MM.1S (cell line): Measurements from ENCODE around the gene TXNDC11.

Experiments used
- DNase-seq: peaks from one replicate; pipeline ENCODE4 v3.0.0-alpha.2; 2015
- H2AFZ ChIP-seq: fragments of 300-600 bp; sonication (generic); 2 replicates; pipeline ENCODE4 v1.6.0; 2016; ENCODE audit warnings: antibody characterized with exemption, low read length
- H3F3A ChIP-seq: fragments of 300-600 bp; sonication (generic); 2 replicates; pipeline ENCODE4 v1.6.1; 2016; ENCODE audit warnings: mild to moderate bottlenecking, antibody characterized with exemption, low read length, moderate library complexity, mixed read lengths; ENCODE audit not compliant: insufficient read depth
- H3K27ac ChIP-seq: fragments of 300-600 bp; sonication (generic); 2 replicates; pipeline ENCODE4 v1.5.1; 2016; ENCODE audit warnings: mild to moderate bottlenecking, low read length
- H3K27me3 ChIP-seq: fragments of 300-600 bp; sonication (generic); replicated peaks from 2 replicates; pipeline ENCODE4 v1.6.0; 2016; ENCODE audit warnings: low read length; ENCODE audit not compliant: insufficient read depth
- H3K36me3 ChIP-seq: fragments of 300-600 bp; sonication (generic); replicated peaks from 2 replicates; pipeline ENCODE4 v1.6.1; 2016; ENCODE audit warnings: mild to moderate bottlenecking, low read length, mixed read lengths; ENCODE audit not compliant: insufficient read depth
- H3K4me1 ChIP-seq: fragments of 300-600 bp; sonication (generic); 2 replicates; pipeline ENCODE4 v1.6.1; 2016; ENCODE audit warnings: low read length, mixed read lengths
- H3K4me2 ChIP-seq: fragments of 300-600 bp; sonication (generic); 2 replicates; pipeline ENCODE4 v1.6.0; 2016; ENCODE audit warnings: low read depth, low read length
- H3K4me3 ChIP-seq: fragments of 300-600 bp; sonication (generic); 2 replicates; pipeline ENCODE4 v1.5.1; 2016; ENCODE audit warnings: low read length, mixed read lengths
- H3K79me2 ChIP-seq: fragments of 300-600 bp; sonication (generic); 2 replicates; pipeline ENCODE4 v1.6.1; 2016; ENCODE audit warnings: mixed run types, low read length, mixed read lengths
- H3K9ac ChIP-seq: fragments of 300-600 bp; sonication (generic); 2 replicates; pipeline ENCODE4 v1.6.1; 2016; ENCODE audit warnings: low read length, mixed read lengths
- H3K9me2 ChIP-seq: fragments of 300-600 bp; sonication (generic); replicated peaks from 2 replicates; pipeline ENCODE4 v1.6.1; 2016; ENCODE audit warnings: mild to moderate bottlenecking, low read length, mixed read lengths; ENCODE audit not compliant: insufficient read depth
- H3K9me3 ChIP-seq: fragments of 300-600 bp; sonication (generic); replicated peaks from 2 replicates; pipeline ENCODE4 v1.6.1; 2016; ENCODE audit warnings: mild to moderate bottlenecking, low read length, mixed read lengths; ENCODE audit not compliant: insufficient read depth
- H4K20me1 ChIP-seq: fragments of 300-600 bp; sonication (generic); 2 replicates; pipeline ENCODE4 v1.6.1; 2016; ENCODE audit warnings: mild to moderate bottlenecking, low read length, moderate library complexity, mixed read lengths; ENCODE audit not compliant: insufficient read depth
- EZH2 ChIP-seq: fragments of 300-600 bp; sonication (generic); optimal IDR thresholded peaks from 2 replicates; pipeline ENCODE3; 2017; ENCODE audit warnings: low read depth, mild to moderate bottlenecking, antibody characterized with exemption, low read length, mixed read lengths
- EZH2phosphoT487 ChIP-seq: fragments of 300-600 bp; sonication (generic); IDR thresholded peaks from 2 replicates; pipeline ENCODE4 v1.6.1; 2018; ENCODE audit warnings: antibody characterized with exemption, low read length
- TF ChIP-seq, protein P1 (sequence below): fragments of 300-600 bp; sonication (generic); IDR thresholded peaks from 2 replicates; pipeline ENCODE4 v1.5.1; 2016; ENCODE audit warnings: antibody characterized with exemption, low read length, mixed read lengths

TXNDC11 gene

DNA sequence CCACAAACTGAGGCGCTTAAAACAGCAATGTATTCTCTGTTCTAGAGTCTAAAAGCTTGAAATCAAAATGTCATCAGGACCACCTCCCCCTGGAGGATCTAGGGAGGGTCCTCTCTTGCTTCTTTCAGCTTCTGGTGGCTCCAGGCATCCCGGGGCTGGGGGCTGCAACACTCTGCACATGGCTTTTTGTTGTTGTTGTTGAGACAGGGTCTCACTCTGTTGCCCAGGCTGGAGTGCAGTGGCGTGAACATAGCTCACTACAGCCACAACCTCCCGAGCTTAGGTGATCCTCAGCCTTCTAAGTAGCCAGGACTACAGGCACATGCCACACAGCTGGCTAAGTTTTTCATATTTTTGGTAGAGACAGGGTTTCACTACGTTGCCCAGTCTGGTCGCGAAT is 111.4 kb downstream of the TXNDC11 start:
- no peaks in the 10 kb centered on the region for H3K27me3 ChIP-seq
- no peaks in the 10 kb centered on the region for H3K9me3 ChIP-seq
- no peaks in the 10 kb centered on the region for H3K79me2 ChIP-seq
- no peaks in the 10 kb centered on the region for H3K9me2 ChIP-seq
- H3K27ac ChIP-seq: no peak overlapping the region
- no peaks in the 10 kb centered on the region for H4K20me1 ChIP-seq
- TF ChIP-seq EZH2phosphoT487: no peak
- TF ChIP-seq EZH2: no peak
- TF ChIP-seq, protein P1, sequence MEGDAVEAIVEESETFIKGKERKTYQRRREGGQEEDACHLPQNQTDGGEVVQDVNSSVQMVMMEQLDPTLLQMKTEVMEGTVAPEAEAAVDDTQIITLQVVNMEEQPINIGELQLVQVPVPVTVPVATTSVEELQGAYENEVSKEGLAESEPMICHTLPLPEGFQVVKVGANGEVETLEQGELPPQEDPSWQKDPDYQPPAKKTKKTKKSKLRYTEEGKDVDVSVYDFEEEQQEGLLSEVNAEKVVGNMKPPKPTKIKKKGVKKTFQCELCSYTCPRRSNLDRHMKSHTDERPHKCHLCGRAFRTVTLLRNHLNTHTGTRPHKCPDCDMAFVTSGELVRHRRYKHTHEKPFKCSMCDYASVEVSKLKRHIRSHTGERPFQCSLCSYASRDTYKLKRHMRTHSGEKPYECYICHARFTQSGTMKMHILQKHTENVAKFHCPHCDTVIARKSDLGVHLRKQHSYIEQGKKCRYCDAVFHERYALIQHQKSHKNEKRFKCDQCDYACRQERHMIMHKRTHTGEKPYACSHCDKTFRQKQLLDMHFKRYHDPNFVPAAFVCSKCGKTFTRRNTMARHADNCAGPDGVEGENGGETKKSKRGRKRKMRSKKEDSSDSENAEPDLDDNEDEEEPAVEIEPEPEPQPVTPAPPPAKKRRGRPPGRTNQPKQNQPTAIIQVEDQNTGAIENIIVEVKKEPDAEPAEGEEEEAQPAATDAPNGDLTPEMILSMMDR: no peak
- H3F3A ChIP-seq: no peaks in the 10 kb centered on the region
- peaks cover 12% of the 10 kb centered on the region for H3K4me1 ChIP-seq
- no peak overlapping the region for H3K4me3 ChIP-seq
- H3K9ac ChIP-seq: no peak overlapping the region
- no peak overlapping the region for H2AFZ ChIP-seq
- H3K36me3 ChIP-seq: no peaks in the 10 kb centered on the region
- DNase-seq: no peak
- H3K4me2 ChIP-seq: no peak overlapping the region

- Histone ChIP-seq H3K4me1 (peaks cover 13% of the 10 kb centered on the region), H3K27ac (no peak overlapping the region), H3K9me3 (no peaks in the 10 kb centered on the region), H3K4me3 (no peak overlapping the region), H3K36me3 (no peaks in the 10 kb centered on the region), H3K9ac (no peak overlapping the region), H3K79me2 (no peaks in the 10 kb centered on the region), H2AFZ (no peak overlapping the region), H4K20me1 (no peaks in the 10 kb centered on the region), H3K9me2 (no peaks in the 10 kb centered on the region), H3K4me2 (no peak overlapping the region), H3F3A (no peaks in the 10 kb centered on the region), H3K27me3 (no peaks in the 10 kb centered on the region)
- TF ChIP-seq EZH2phosphoT487 (no peak), EZH2 (no peak)
- TF ChIP-seq, protein P1: no peak
- DNase-seq: no peak
Observed at GRCh38 chr16:11630768-11631056, 111.9 kb downstream of the TXNDC11 start.

- H3K9me2 ChIP-seq: no peaks in the 10 kb centered on the region
- no peak overlapping the region for H3K27ac ChIP-seq
- no peak overlapping the region for H2AFZ ChIP-seq
- H3K36me3 ChIP-seq: no peaks in the 10 kb centered on the region
- no peaks in the 10 kb centered on the region for H3K27me3 ChIP-seq
- no peak overlapping the region for H3K9ac ChIP-seq
- H3K9me3 ChIP-seq: no peaks in the 10 kb centered on the region
- H3F3A ChIP-seq: no peaks in the 10 kb centered on the region
- no peak for DNase-seq
- TF ChIP-seq, protein P1: no peak
- no peak for TF ChIP-seq EZH2phosphoT487
- no peak overlapping the region for H3K4me2 ChIP-seq
- no peaks in the 10 kb centered on the region for H3K79me2 ChIP-seq
- H3K4me3 ChIP-seq: no peak overlapping the region
- peaks cover 18% of the 10 kb centered on the region for H3K4me1 ChIP-seq
- H4K20me1 ChIP-seq: no peaks in the 10 kb centered on the region
Observed at GRCh38 chr16:11630046-11630767, 112.5 kb downstream of the TXNDC11 start.
